ENCODE measurements around the gene CCDC110.
A peak's percentile ranks its signal among the peaks of the same experiment; 100 is the strongest.

Gene CCDC110

DNA sequence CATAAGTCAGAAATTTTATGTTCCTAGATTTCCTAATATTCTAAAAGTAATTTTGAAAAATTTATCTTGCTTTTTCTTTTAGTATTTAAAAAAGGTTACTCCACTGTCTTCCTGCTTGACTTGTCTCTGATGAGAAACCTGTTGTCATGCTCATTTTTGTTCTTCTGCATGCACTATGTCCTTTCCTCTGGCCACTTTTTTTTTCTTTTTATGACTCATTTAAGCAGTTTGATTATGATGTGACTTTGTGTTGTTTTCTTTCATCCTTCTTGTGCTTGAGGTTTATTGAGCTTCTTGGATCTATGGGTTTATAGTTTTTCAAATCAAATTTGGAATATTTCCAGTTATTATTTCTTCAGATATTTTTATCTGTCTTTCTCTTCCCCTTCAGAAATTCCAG lies 33.7 kb downstream of the CCDC110 start:
- TF ChIP-seq SUZ12 (IDR thresholded peaks at IDR 0.05; ENCODE audit: extremely low read depth, insufficient read depth, insufficient read length): no peak
- TF ChIP-seq ZNF274 (IDR thresholded peaks at IDR 0.05; ENCODE audit: low read depth, low read length): no peak
- TF ChIP-seq YY1 (IDR thresholded peaks at IDR 0.05; ENCODE audit: insufficient read depth, insufficient read length): no peak
- no peak for DNase-seq (ENCODE audit: low read depth, low spot score)
- no peaks in the 10 kb centered on the region for H3K4me1 ChIP-seq (ENCODE audit: insufficient read depth, insufficient read length)
- no peaks in the 10 kb centered on the region for H3K27me3 ChIP-seq (ENCODE audit: insufficient read depth, insufficient read length)
- H3K36me3 ChIP-seq (ENCODE audit: insufficient read depth, insufficient read length, low read length): no peaks in the 10 kb centered on the region
- no peak overlapping the region for H3K9ac ChIP-seq (ENCODE audit: insufficient read length, low read depth)
- no peaks in the 10 kb centered on the region for H3K9me3 ChIP-seq (ENCODE audit: insufficient read depth, low read length)
- no peak overlapping the region for H3K4me3 ChIP-seq (ENCODE audit: insufficient read length, low read depth)

DNA sequence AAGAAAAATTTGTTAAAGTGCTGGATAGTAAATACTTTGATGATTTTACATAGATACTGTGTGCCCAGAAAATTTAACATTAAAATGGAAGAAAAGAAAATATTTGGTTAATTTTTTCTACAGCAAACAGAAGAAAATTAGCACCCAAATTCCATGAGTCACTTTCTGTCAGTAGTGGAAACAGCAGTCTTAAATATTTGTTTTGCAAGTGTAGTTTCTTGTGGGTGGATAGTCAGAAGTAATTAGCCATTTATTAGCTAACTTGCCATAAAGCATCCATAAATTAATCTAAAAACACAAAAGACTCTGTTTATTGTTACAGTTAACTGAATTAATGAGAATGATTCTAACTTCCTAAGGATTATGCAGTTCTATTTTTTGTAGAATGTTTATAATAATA lies 36.1 kb downstream of the CCDC110 start:
- DNase-seq (ENCODE audit: low read depth, low spot score): no peak
- Histone ChIP-seq H3K4me3 (ENCODE audit: insufficient read length, low read depth) (no peak overlapping the region), H3K36me3 (ENCODE audit: insufficient read depth, insufficient read length, low read length) (no peaks in the 10 kb centered on the region), H3K27me3 (ENCODE audit: insufficient read depth, insufficient read length) (no peaks in the 10 kb centered on the region), H3K9ac (ENCODE audit: insufficient read length, low read depth) (no peak overlapping the region), H3K4me1 (ENCODE audit: insufficient read depth, insufficient read length) (no peaks in the 10 kb centered on the region), H3K9me3 (ENCODE audit: insufficient read depth, low read length) (no peaks in the 10 kb centered on the region)
- TF ChIP-seq ZNF274 (IDR thresholded peaks at IDR 0.05; ENCODE audit: low read depth, low read length): no peak
- no peak for TF ChIP-seq YY1 (IDR thresholded peaks at IDR 0.05; ENCODE audit: insufficient read depth, insufficient read length)
- TF ChIP-seq SUZ12 (IDR thresholded peaks at IDR 0.05; ENCODE audit: extremely low read depth, insufficient read depth, insufficient read length): no peak

GRCh38 chr4:185429660-185430059 lies 41.9 kb downstream of the CCDC110 start:
- Histone ChIP-seq H3K4me3 (ENCODE audit: insufficient read length, low read depth) (no peak overlapping the region), H3K4me1 (ENCODE audit: insufficient read depth, insufficient read length) (no peaks in the 10 kb centered on the region), H3K27me3 (ENCODE audit: insufficient read depth, insufficient read length) (no peaks in the 10 kb centered on the region), H3K36me3 (ENCODE audit: insufficient read depth, insufficient read length, low read length) (no peaks in the 10 kb centered on the region), H3K9ac (ENCODE audit: insufficient read length, low read depth) (no peak overlapping the region), H3K9me3 (ENCODE audit: insufficient read depth, low read length) (no peaks in the 10 kb centered on the region)
- TF ChIP-seq SUZ12 (IDR thresholded peaks at IDR 0.05; ENCODE audit: extremely low read depth, insufficient read depth, insufficient read length): no peak
- TF ChIP-seq ZNF274 (IDR thresholded peaks at IDR 0.05; ENCODE audit: low read depth, low read length): no peak
- TF ChIP-seq YY1 (IDR thresholded peaks at IDR 0.05; ENCODE audit: insufficient read depth, insufficient read length): no peak
- DNase-seq (ENCODE audit: low read depth, low spot score): no peak

DNA sequence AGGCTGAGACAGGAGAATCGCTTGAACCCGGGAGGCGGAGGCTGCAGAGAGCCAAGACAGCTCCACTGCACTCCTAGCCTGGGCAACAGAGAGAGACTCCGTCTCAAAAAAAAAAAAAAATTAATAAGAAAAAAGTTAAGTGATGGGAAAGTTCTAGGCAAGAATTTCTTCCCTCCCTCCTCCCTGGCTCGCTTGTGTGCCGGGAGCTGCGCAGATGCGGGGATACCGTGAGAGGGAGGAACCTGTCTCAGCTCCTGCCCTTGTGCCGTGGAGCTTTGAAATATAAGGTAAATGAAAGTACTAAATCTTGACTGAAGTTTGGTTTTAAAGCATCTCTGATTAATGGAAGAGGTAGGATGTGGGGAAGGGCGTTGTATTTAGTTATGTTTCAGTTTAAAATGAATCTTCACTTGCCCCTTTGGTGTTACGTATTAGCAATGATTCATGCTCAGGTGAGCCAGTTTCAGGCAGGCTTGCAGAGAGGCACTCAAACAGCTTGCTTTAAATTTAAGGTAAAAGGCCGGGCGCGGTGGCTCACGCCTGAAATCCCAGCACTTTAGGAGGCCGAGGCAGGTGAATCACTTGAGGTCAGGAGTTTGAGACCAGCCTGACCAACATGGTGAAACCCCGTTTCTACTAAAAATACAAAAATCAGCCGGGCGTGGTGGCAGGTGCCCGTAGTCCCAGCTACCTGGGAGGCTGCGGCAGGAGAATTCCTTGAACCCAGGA lies 44.4 kb downstream of the CCDC110 start:
- Histone ChIP-seq H3K27me3 (ENCODE audit: insufficient read depth, insufficient read length) (no peaks in the 10 kb centered on the region), H3K4me1 (ENCODE audit: insufficient read depth, insufficient read length) (no peaks in the 10 kb centered on the region), H3K4me3 (ENCODE audit: insufficient read length, low read depth) (no peak overlapping the region), H3K36me3 (ENCODE audit: insufficient read depth, insufficient read length, low read length) (no peaks in the 10 kb centered on the region), H3K9ac (ENCODE audit: insufficient read length, low read depth) (no peak overlapping the region), H3K9me3 (ENCODE audit: insufficient read depth, low read length) (no peaks in the 10 kb centered on the region)
- no peak for DNase-seq (ENCODE audit: low read depth, low spot score)
- TF ChIP-seq YY1 (IDR thresholded peaks at IDR 0.05; ENCODE audit: insufficient read depth, insufficient read length) (no peak), ZNF274 (IDR thresholded peaks at IDR 0.05; ENCODE audit: low read depth, low read length) (no peak), SUZ12 (IDR thresholded peaks at IDR 0.05; ENCODE audit: extremely low read depth, insufficient read depth, insufficient read length) (no peak)

DNA sequence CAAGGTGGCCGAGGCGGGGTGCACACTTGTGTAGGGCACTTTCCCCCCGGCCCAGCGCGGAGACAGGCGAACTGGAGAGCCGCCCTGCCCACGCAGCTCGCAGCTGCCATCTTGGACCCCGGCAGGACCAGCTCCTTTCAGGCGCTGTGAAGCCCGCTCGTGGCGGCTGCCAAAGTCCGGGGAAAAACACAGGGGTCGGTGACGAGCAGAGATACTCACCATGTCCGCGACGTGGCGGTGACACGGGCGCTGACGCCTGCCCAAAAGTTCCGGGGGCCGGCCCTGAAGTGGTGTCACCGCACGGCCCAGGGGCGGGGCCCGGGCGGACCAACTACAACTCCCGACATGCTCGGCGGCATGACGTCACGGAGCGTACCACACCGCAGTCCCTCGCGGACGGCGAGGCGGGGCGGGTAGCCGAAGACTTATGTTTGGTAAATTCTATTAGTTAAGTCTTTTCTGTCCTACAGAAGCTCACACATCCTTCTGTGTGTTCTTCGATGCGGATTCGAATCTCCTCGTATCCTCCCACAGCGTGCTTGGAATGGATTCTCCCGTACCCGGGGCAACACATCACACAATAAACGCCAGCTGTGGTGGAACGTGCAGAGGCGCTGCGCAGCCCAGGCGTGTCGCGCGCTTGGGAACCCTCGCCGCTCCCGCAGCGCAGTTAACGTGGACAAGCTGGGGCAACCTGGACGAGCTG lies 45.7 kb downstream of the CCDC110 start, which contains the start of gene UFSP2:
Gene UFSP2 (minus strand): TSS at position 318 of the 706 bp plus-strand sequence. CDS start 96 bp downstream, at position 222.
- peak within 1 kb of the TSS; percentile 83 for H3K4me3 ChIP-seq (ENCODE audit: insufficient read length, low read depth)
- peak; percentile 57 for DNase-seq (ENCODE audit: low read depth, low spot score)
- peak; percentile 69 for TF ChIP-seq YY1 (IDR thresholded peaks at IDR 0.05; ENCODE audit: insufficient read depth, insufficient read length)
- no peak for TF ChIP-seq SUZ12 (IDR thresholded peaks at IDR 0.05; ENCODE audit: extremely low read depth, insufficient read depth, insufficient read length)
- no peaks in the 10 kb centered on the region for H3K9me3 ChIP-seq (ENCODE audit: insufficient read depth, low read length)
- H3K9ac ChIP-seq (ENCODE audit: insufficient read length, low read depth): peak within 1 kb of the TSS; percentile 85
- peaks cover 5% of the 10 kb centered on the region for H3K36me3 ChIP-seq (ENCODE audit: insufficient read depth, insufficient read length, low read length)
- H3K27me3 ChIP-seq (ENCODE audit: insufficient read depth, insufficient read length): no peaks in the 10 kb centered on the region
- H3K4me1 ChIP-seq (ENCODE audit: insufficient read depth, insufficient read length): no peaks in the 10 kb centered on the region

- TF ChIP-seq YY1 (IDR thresholded peaks at IDR 0.05; ENCODE audit: insufficient read depth, insufficient read length) (no peak), SUZ12 (IDR thresholded peaks at IDR 0.05; ENCODE audit: extremely low read depth, insufficient read depth, insufficient read length) (no peak), ZNF274 (IDR thresholded peaks at IDR 0.05; ENCODE audit: low read depth, low read length) (no peak)
- Histone ChIP-seq H3K36me3 (ENCODE audit: insufficient read depth, insufficient read length, low read length) (peaks cover 5% of the 10 kb centered on the region), H3K4me1 (ENCODE audit: insufficient read depth, insufficient read length) (no peaks in the 10 kb centered on the region), H3K4me3 (ENCODE audit: insufficient read length, low read depth) (peak overlapping the region; percentile 83), H3K9me3 (ENCODE audit: insufficient read depth, low read length) (no peaks in the 10 kb centered on the region), H3K27me3 (ENCODE audit: insufficient read depth, insufficient read length) (no peaks in the 10 kb centered on the region), H3K9ac (ENCODE audit: insufficient read length, low read depth) (peak overlapping the region; percentile 85)
- DNase-seq (ENCODE audit: low read depth, low spot score): no peak
Measured at GRCh38 chr4:185424905-185425646, 46.5 kb downstream of the CCDC110 start.

All from NT2/D1 (cell line).